ENCODE data around the gene CCDC74A. TPM values are rescaled to one million over a fixed set of nuclear protein-coding genes. Genes with fewer than 3 reads are reported as not detected.
"Not testable (repeated sequence)": the region's sequence is repeated elsewhere in the genome, so short reads cannot be mapped to it uniquely, and the experiment has no call there.

The CCDC74A gene
- total RNA-seq, 1 donor from 2014 or later, result 11.8 TPM

- TF ChIP-seq, protein P1, sequence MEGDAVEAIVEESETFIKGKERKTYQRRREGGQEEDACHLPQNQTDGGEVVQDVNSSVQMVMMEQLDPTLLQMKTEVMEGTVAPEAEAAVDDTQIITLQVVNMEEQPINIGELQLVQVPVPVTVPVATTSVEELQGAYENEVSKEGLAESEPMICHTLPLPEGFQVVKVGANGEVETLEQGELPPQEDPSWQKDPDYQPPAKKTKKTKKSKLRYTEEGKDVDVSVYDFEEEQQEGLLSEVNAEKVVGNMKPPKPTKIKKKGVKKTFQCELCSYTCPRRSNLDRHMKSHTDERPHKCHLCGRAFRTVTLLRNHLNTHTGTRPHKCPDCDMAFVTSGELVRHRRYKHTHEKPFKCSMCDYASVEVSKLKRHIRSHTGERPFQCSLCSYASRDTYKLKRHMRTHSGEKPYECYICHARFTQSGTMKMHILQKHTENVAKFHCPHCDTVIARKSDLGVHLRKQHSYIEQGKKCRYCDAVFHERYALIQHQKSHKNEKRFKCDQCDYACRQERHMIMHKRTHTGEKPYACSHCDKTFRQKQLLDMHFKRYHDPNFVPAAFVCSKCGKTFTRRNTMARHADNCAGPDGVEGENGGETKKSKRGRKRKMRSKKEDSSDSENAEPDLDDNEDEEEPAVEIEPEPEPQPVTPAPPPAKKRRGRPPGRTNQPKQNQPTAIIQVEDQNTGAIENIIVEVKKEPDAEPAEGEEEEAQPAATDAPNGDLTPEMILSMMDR (IDR thresholded peaks at IDR 0.05; ENCODE audit: unreplicated experiment), result peak; percentile 30
- DNase-seq (ENCODE audit: low spot score, unreplicated experiment); H3K27me3 Mint-ChIP-seq; H3K36me3 Mint-ChIP-seq (ENCODE audit: insufficient read depth); H3K9me3 Mint-ChIP-seq (ENCODE audit: low read depth); H3K4me3 Mint-ChIP-seq (ENCODE audit: low read depth); H3K4me1 Mint-ChIP-seq (ENCODE audit: low read depth); H3K27ac Mint-ChIP-seq: not testable (repeated sequence)
Measured at GRCh38 chr2:131516621-131517020, 11.1 kb upstream of the CCDC74A start.

GRCh38 chr2:131517106-131517831 lies 10.4 kb upstream of the CCDC74A start:
- Mint-ChIP-seq H3K36me3 (ENCODE audit: insufficient read depth) (peaks cover 5% of the 10 kb centered on the region), H3K4me3 (ENCODE audit: low read depth) (no peak overlapping the region), H3K9me3 (ENCODE audit: low read depth) (no peaks in the 10 kb centered on the region), H3K4me1 (ENCODE audit: low read depth) (no peaks in the 10 kb centered on the region), H3K27me3 (no peaks in the 10 kb centered on the region), H3K27ac (no peak overlapping the region)
- TF ChIP-seq, protein P1 (IDR thresholded peaks at IDR 0.05; ENCODE audit: unreplicated experiment), result no peak
- no peak for DNase-seq (ENCODE audit: low spot score, unreplicated experiment)

GRCh38 chr2:131517856-131518255 lies 9.8 kb upstream of the CCDC74A start:
- H3K36me3 Mint-ChIP-seq (ENCODE audit: insufficient read depth); H3K27ac Mint-ChIP-seq; H3K4me3 Mint-ChIP-seq (ENCODE audit: low read depth); DNase-seq (ENCODE audit: low spot score, unreplicated experiment); H3K4me1 Mint-ChIP-seq (ENCODE audit: low read depth); H3K9me3 Mint-ChIP-seq (ENCODE audit: low read depth); H3K27me3 Mint-ChIP-seq: not testable (repeated sequence)

DNA sequence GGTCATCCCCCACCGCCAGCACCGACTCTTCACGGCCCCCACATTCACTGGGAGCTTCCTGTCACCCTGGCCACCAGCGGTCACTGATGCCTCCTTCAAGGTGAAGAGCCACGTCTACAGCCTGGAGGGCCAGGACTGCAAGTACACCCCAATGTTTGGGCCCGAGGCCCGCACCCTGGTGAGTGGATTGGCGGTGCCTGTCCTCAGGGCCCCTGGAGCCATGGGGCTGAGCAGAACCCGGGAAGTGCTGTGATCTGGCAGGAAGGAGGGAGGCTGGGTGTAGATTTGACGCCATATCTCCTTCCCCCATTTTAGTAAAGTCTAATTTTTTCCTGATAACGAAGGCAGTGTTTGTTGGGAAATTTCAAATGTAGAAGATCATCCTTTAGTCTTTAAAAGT lies 9.2 kb upstream of the CCDC74A start:
- not testable (repeated sequence) for H3K36me3 Mint-ChIP-seq (ENCODE audit: insufficient read depth); H3K27me3 Mint-ChIP-seq; H3K9me3 Mint-ChIP-seq (ENCODE audit: low read depth); H3K4me3 Mint-ChIP-seq (ENCODE audit: low read depth); H3K4me1 Mint-ChIP-seq (ENCODE audit: low read depth); H3K27ac Mint-ChIP-seq; DNase-seq (ENCODE audit: low spot score, unreplicated experiment)

DNA sequence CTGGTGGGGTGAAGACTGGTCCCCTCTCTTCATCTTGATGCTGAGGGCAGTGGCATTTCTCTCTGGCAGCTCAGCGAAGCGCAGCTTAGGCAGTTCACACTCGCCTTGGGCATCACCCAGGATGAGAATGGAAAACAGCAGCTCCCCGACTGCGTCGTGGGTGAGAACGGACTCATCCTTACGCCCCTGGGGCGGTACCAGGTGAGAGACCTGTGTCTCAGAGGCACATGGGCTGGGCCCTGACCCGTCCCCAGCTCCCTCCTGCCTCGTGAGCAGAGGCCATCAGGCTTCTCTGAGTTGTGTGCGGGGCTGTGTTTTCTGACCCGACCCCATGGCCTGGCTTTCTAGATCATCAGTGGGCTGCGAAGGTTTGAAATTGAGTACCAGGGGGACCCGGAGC lies 8.2 kb upstream of the CCDC74A start:
- no peaks in the 10 kb centered on the region for H3K9me3 Mint-ChIP-seq (ENCODE audit: low read depth)
- no peaks in the 10 kb centered on the region for H3K4me1 Mint-ChIP-seq (ENCODE audit: low read depth)
- no peak overlapping the region for H3K27ac Mint-ChIP-seq
- H3K36me3 Mint-ChIP-seq (ENCODE audit: insufficient read depth), result peaks cover 5% of the 10 kb centered on the region
- TF ChIP-seq, protein P1 (IDR thresholded peaks at IDR 0.05; ENCODE audit: unreplicated experiment), result no peak
- H3K27me3 Mint-ChIP-seq, result no peaks in the 10 kb centered on the region
- no peak overlapping the region for H3K4me3 Mint-ChIP-seq (ENCODE audit: low read depth)
- no peak for DNase-seq (ENCODE audit: low spot score, unreplicated experiment)

- H3K9me3 Mint-ChIP-seq (ENCODE audit: low read depth); H3K27me3 Mint-ChIP-seq; H3K4me3 Mint-ChIP-seq (ENCODE audit: low read depth); H3K4me1 Mint-ChIP-seq (ENCODE audit: low read depth); DNase-seq (ENCODE audit: low spot score, unreplicated experiment); H3K36me3 Mint-ChIP-seq (ENCODE audit: insufficient read depth); H3K27ac Mint-ChIP-seq: not testable (repeated sequence)
Measured at GRCh38 chr2:131519871-131520470, 7.7 kb upstream of the CCDC74A start.

DNA sequence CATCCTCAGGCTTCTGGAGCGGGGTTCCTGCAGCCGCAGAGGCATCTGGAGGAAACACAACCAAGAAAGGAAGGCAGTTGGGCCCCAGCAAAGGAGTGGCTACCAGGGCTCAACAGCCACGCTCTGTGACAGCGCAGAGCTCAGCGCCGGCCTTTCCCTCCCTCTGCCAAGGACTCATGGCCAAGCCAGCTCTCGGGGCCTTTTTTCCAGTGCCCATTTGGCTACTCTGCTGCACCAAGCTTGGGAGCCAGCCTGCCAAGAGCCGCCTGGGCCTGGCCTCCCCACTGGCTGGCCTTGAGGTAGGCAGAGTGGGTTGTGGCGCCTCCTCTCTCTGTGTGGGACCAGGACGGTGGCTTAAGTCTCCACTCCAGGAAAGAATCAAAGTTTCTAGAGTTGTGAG lies 7.2 kb upstream of the CCDC74A start:
- TF ChIP-seq, protein P1 (IDR thresholded peaks at IDR 0.05; ENCODE audit: unreplicated experiment), result no peak
- Mint-ChIP-seq H3K27me3 (no peaks in the 10 kb centered on the region), H3K9me3 (ENCODE audit: low read depth) (no peaks in the 10 kb centered on the region), H3K36me3 (ENCODE audit: insufficient read depth) (peaks cover 5% of the 10 kb centered on the region), H3K27ac (no peak overlapping the region), H3K4me1 (ENCODE audit: low read depth) (no peaks in the 10 kb centered on the region), H3K4me3 (ENCODE audit: low read depth) (no peak overlapping the region)
- no peak for DNase-seq (ENCODE audit: low spot score, unreplicated experiment)

DNA sequence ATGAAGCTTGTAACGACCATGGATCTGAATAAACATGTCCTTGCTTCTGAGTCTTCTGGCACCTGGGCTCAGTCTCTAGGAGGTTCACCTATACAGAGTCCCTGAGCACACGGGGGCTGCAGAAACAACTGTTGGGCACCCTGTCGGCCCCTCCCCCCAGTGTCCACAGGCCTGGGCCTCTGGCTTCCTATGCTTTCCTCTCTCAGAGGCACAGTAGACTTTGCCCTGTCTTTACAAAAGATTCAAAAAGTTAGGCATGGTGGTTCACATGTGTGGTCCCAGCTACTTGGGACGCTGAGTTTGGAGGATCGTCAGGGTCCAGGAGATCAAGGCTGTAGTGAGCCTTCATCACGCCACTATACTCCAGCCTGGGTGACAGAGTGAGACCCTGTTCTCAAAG lies 6.2 kb upstream of the CCDC74A start:
- H3K9me3 Mint-ChIP-seq (ENCODE audit: low read depth); DNase-seq (ENCODE audit: low spot score, unreplicated experiment); H3K27me3 Mint-ChIP-seq; H3K27ac Mint-ChIP-seq; H3K4me3 Mint-ChIP-seq (ENCODE audit: low read depth); H3K36me3 Mint-ChIP-seq (ENCODE audit: insufficient read depth); H3K4me1 Mint-ChIP-seq (ENCODE audit: low read depth): not testable (repeated sequence)

All from progenitor cell of endocrine pancreas (in vitro differentiated cells).